Thyroid gland (tissue), 4 donors: ENCODE data around the gene ANAPC5. TPM values are rescaled to one million over a fixed set of nuclear protein-coding genes. Genes with fewer than 3 reads are reported as not detected.

ENCODE experiments used
- DNase-seq, 2 donors: peaks; one replicate each; pipeline ENCODE4 v3.0.0-alpha.2; 2019
- H3K27ac ChIP-seq, 3 donors: fragments of 200-600 bp; sonication (generic); 1 replicate in 2 of 3; 2 replicates in 1 of 3; pipeline ENCODE4 v1.5.1; 2016 to 2019; ENCODE audit warnings: mild to moderate bottlenecking in 1 of 3, moderate library complexity in 1 of 3
- H3K27me3 ChIP-seq: fragments of 200-600 bp; sonication (generic); one replicate; pipeline ENCODE4 v1.5.1; 2019
- H3K36me3 ChIP-seq, 2 donors: fragments of 200-600 bp; sonication (generic); one replicate each; pipeline ENCODE4 v1.5.1; 2016 to 2019
- H3K4me1 ChIP-seq, 2 donors: fragments of 200-600 bp; sonication (generic); one replicate each; pipeline ENCODE4 v1.5.1; 2017 to 2019
- H3K4me3 ChIP-seq, 3 donors: fragments of 200-600 bp; sonication (generic); replicated peaks in 1 of 3; 1 replicate in 2 of 3; 2 replicates in 1 of 3; pipeline ENCODE4 v1.5.1; 2016; ENCODE audit warnings: mild to moderate bottlenecking in 1 of 3
- H3K9me3 ChIP-seq: fragments of 200-600 bp; sonication (generic); one replicate; pipeline ENCODE4 v1.5.1; 2017
- POLR2A ChIP-seq, 2 donors: fragments of 450-650 bp; IDR thresholded peaks; one replicate each; pipeline ENCODE4 v1.6.1; 2017; ENCODE audit warnings: antibody characterized with exemption in 2 of 2, mild to moderate bottlenecking in 2 of 2, moderate library complexity in 1 of 2
- WGBS, 2 donors: methylation state at CpG; one replicate each; pipeline ENCODE4 v1.1.5; 2017; 5-methylcytosine and 5-hydroxymethylcytosine counted together
- intact Hi-C: fragments of 100-400 bp; cut with DNase I; formaldehyde crosslinking; loops from one replicate; pipeline ENCODE4 v1.15.1; 2023
- total RNA-seq, 4 donors: library from RNA; depleted of rRNA; stranded (reverse); fragments of >200 nt; gene quantifications; one replicate each; pipeline ENCODE4 v1.2.3, GENCODE V29; 2016
- TF ChIP-seq, protein P1 (sequence below), 6 experiments: fragments of 200-600 bp in 3 of 6; fragments of 450-650 bp in 3 of 6; sonication (generic) in 3 of 6; IDR thresholded peaks; one replicate each; pipeline ENCODE4 v1.5.1; 2016 to 2019; ENCODE audit warnings: antibody characterized with exemption in 6 of 6, mild to moderate bottlenecking in 2 of 6, inconsistent platforms in 1 of 6, moderate library complexity in 1 of 6

Gene ANAPC5
- total RNA-seq, 4 donors from 2014 or later: 114 to 161 (median 135) TPM

DNA sequence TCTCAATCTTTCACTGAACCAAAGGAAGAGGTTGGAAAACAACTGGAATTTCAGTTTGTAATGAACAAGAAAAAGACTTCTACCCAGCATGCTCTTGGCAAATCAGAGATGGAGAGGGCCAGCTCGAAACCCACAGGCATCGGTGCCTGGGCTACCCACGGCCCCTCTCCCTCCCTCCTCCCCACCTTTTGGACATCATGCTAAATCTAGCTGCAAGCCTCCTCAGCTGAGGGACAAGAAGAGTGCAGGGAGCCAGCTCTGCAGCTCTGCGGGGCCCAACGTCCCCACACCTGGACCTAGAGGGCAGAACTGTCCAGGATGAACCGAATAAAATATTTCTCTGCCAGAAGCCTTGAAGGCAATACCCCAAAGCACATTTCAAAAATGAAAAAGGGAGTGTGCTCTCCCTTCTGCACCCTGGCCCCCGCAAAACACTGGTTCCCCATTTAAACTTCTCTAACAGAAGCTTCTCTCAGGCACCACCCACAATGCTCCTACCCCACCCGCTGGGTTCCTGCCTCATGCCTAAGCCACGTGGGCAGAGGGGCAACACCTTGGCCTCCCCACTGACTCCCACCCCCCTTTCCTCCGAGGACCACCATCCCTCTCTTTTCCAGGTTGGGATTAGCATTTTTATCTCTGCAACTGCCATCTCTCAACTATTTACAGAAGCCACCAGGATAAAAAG lies 63.9 kb downstream of the ANAPC5 start:
- intact Hi-C loops: no loop called here
- no peak overlapping the region for H3K4me3 ChIP-seq
- H3K4me1 ChIP-seq: peaks cover 11 to 32% of the 10 kb centered on the region in 2 donors
- no peak for DNase-seq
- TF ChIP-seq POLR2A (IDR thresholded peaks at IDR 0.05): no peak
- TF ChIP-seq, protein P1, sequence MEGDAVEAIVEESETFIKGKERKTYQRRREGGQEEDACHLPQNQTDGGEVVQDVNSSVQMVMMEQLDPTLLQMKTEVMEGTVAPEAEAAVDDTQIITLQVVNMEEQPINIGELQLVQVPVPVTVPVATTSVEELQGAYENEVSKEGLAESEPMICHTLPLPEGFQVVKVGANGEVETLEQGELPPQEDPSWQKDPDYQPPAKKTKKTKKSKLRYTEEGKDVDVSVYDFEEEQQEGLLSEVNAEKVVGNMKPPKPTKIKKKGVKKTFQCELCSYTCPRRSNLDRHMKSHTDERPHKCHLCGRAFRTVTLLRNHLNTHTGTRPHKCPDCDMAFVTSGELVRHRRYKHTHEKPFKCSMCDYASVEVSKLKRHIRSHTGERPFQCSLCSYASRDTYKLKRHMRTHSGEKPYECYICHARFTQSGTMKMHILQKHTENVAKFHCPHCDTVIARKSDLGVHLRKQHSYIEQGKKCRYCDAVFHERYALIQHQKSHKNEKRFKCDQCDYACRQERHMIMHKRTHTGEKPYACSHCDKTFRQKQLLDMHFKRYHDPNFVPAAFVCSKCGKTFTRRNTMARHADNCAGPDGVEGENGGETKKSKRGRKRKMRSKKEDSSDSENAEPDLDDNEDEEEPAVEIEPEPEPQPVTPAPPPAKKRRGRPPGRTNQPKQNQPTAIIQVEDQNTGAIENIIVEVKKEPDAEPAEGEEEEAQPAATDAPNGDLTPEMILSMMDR (IDR thresholded peaks at IDR 0.05): no peak
- no peaks in the 10 kb centered on the region for H3K36me3 ChIP-seq
- H3K9me3 ChIP-seq: no peaks in the 10 kb centered on the region
- peak overlapping the region; percentile 67 to 79 (median 72) for H3K27ac ChIP-seq
- 58% methylated on average over 10 of the region's 10 CpGs for WGBS, 2 donors
- H3K27me3 ChIP-seq: no peaks in the 10 kb centered on the region

DNA sequence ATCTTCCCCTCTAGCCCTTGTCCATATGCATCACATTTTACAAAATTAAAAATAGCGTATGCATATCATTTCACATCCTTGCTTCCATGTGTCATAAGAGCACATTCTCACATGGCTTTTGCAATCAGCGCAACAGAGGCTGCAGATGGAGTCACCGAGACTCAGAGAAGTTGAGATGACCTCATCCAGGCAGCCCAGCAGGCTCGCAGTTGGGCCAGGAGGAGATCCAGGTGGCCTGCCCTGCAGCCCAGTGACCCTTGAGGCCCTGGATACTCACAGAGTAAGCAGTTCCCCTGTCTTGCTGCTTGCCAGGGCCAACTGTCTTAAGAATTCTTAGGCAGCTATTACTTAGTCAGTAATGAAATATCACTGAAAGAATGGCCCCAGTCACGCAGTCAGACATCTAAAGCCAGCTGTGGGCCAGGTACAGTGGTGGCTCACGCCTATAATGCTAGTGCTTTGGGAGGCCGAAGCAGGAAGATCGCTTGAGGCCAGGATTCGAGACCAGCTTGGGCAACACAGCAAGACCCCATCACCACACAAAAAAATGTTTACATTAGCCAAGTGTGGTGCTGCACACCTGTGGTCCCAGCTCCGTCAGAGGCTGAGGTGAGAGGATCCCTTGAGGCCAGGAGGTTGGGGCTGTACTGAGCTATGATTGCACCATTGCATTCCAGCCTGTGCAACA lies 64.8 kb downstream of the ANAPC5 start:
- Histone ChIP-seq H3K4me1 (peaks cover 11 to 32% of the 10 kb centered on the region in 2 donors), H3K36me3 (no peaks in the 10 kb centered on the region), H3K9me3 (no peaks in the 10 kb centered on the region), H3K27ac (no peak overlapping the region), H3K4me3 (no peak overlapping the region), H3K27me3 (no peaks in the 10 kb centered on the region)
- intact Hi-C loops: no loop called here
- WGBS, 2 donors: 90 to 96% methylated on average over 6 to 10 of the region's 10 CpGs
- TF ChIP-seq, protein P1 (IDR thresholded peaks at IDR 0.05): no peak
- TF ChIP-seq POLR2A (IDR thresholded peaks at IDR 0.05): no peak
- DNase-seq: no peak

DNA sequence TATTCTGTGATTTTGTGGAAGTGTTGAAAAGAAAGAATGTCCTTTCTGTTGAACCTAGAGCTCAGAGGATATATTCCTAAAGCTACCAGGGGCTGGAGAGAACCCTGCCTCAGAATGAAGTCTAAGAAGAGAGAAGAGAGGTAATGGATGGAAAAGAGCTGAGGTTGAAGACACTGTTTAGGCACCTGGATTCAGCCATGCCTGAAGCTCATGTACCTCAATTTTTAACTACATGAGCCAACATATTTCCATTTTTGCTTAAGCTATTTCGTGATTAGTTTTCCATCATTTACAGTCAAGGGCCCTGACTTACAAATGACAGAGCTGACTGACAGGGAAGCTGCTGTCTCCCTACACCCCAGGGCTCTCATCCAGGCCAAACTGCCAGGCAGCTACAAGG lies 66.4 kb downstream of the ANAPC5 start:
- peaks cover 11 to 32% of the 10 kb centered on the region in 2 donors for H3K4me1 ChIP-seq
- no peaks in the 10 kb centered on the region for H3K9me3 ChIP-seq
- no peak overlapping the region for H3K27ac ChIP-seq
- no peaks in the 10 kb centered on the region for H3K27me3 ChIP-seq
- H3K4me3 ChIP-seq: no peak overlapping the region
- TF ChIP-seq, protein P1 (IDR thresholded peaks at IDR 0.05): no peak
- TF ChIP-seq POLR2A (IDR thresholded peaks at IDR 0.05): no peak
- no peaks in the 10 kb centered on the region for H3K36me3 ChIP-seq
- intact Hi-C loops: no loop called here
- DNase-seq: no peak
- WGBS, 2 donors: 84 to 100% methylated on average over 1 of the region's 1 CpG

DNA sequence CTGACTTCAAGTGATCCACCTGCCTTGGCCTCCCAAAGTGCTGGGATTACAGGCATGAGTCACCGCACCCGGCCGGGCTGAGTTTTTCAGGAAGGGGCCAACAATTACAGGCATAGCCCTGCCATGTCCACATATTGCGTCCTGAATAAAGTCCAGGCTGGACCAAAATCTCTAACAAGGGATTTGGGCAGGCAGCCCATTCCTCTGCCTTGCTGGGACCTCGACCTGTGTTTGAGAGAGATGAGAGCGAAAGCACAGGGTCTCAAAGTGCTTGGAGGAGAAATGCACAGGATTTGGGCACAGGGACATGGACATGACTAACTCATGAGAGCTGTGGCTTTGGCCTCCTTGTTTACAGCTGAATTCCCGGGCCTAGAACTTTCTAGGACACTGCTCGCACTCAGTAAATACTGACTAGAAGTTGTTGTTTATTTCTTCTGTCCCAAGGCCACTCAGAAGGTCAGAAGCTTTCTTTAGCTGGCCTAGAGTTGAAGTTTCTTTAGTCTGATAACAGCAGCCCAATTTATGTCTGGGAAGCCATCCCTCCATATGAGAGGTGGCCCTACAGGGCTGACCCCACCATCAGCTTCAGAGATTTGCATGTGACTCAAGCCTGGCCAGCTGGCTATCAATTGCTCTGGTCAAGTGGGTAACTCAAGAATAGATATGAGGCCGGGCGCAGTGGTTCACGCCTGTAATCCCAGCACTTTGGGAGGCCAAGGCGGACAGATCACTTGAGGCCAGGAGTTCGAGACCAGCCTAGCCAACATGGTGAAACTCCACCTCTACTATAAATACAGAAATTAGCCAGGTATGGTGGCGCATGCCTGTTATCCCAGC lies 67.4 kb downstream of the ANAPC5 start:
- DNase-seq: no peak
- Histone ChIP-seq H3K36me3 (no peaks in the 10 kb centered on the region), H3K4me3 (no peak overlapping the region), H3K27me3 (no peaks in the 10 kb centered on the region), H3K4me1 (peaks cover 11 to 28% of the 10 kb centered on the region in 2 donors), H3K27ac (peak overlapping the region in 2 of 3 donors; percentile 52 to 74), H3K9me3 (no peaks in the 10 kb centered on the region)
- intact Hi-C loops: no loop called here
- 86 to 89% methylated on average over 13 to 14 of the region's 14 CpGs for WGBS, 2 donors
- no peak for TF ChIP-seq POLR2A (IDR thresholded peaks at IDR 0.05)
- TF ChIP-seq, protein P1 (IDR thresholded peaks at IDR 0.05): no peak
